HL-60/S4 treated with retinoic acid at 250 ng/mL for 4 days and 3 days (cell line): Measurements from ENCODE around the gene CEP41.

Experiments
- in situ Hi-C: fragments of 300-500 bp; cut with MboI; formaldehyde crosslinking; loops from 2 replicates; pipeline ENCODE4 v1.7.0; 2022; ENCODE audit warnings: low sequenced_read_pairs

Gene CEP41

GRCh38 chr7:130421684-130422083, 19.1 kb downstream of the CEP41 start:
- in situ Hi-C loops = no loop called here

DNA sequence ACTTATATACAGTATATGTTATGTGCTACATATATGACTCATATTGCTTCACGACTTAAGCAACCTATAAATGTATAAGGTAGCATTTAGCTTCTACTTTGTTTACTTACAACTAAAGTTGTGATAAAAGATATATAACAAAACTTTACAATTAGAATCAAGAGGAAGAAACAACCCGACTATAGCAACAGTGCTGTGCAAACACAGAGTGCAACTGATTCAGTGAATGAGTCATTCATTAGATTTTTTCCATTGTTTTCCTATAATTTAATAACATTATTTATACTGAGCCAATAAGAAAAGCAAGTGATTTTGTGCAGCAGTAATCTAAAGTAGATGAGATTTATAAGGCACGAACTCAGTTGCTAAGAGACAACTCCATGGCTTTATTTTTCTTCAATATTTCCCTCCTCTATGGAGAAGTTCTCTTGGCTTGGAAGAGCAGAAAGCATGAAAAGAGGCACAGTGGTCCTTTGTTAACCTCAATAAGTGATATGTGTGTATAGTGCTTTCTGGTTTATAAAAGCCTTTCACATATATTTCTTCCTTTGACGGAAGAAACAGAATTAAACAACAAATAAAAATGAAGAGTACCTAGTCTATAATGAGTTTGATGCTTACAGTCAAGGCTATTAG, 19.8 kb downstream of the CEP41 start:
- in situ Hi-C loops = no loop called here

- in situ Hi-C loops = no loop called here
Measured at GRCh38 chr7:130419658-130420057, 21.2 kb downstream of the CEP41 start.

DNA sequence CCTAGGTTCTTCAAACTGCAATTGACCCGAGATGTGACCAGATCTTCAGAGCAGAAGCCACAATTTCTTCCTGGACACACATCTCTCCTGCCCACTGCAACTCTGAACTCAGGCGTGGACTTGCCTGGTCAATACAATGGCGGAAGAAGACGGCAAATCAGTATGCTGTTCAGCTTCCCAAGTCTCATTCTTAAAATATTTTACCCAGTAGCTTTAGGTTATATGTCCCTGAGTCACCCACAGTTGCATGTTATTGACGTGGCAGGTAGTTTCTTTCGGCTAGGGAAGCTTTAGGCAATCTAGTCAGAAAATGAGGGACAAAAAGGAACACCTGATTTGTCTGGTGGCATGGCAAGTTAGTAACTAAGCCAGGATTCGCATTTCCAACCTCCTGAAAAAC, 22.5 kb downstream of the CEP41 start:
- in situ Hi-C loops = no loop called here

DNA sequence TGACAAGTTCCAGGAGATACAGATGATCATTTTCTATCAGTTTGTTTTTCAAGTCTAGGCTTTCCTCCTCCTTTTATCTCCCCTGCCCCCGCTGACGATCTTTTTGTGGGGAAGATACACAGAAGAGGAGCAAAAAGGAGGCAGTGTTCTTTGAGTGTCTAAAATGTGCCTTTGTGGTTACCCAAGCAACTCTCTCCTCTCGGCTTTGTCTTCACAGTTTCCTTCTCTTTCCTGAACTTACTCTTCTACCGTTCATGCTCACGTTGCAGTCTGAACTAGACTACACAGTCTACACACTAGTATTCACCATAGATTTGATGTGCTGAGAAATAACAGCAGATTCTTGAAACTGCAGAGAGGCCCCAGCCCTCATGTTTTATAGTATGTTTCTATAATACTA, 23.6 kb downstream of the CEP41 start:
- in situ Hi-C loops = no loop called here

- in situ Hi-C loops = no loop called here
Measured at GRCh38 chr7:130415006-130415405, 25.8 kb downstream of the CEP41 start.

GRCh38 chr7:130413201-130413600, 27.6 kb downstream of the CEP41 start:
- in situ Hi-C loops = no loop called here

GRCh38 chr7:130410868-130411541, 29.8 kb downstream of the CEP41 start:
- in situ Hi-C loops = no loop called here

DNA sequence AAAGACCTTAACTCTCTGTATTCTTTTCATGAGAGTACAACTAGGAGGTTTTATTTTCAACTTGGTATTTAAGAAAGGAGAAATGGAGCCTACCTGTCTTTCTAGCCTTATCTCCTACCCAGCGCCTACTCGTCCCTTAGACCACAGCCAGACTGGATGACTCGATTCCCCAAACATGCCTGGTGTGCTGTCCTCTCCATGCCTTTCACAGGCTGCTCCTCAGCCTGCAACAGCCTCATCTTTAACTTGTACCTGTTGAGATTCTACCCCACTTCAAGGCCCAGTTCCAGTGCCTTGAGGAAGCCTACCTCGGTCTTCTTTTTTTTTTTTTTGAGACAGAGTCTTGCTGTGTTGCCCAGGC, 31.1 kb downstream of the CEP41 start:
- in situ Hi-C loops = no loop called here

DNA sequence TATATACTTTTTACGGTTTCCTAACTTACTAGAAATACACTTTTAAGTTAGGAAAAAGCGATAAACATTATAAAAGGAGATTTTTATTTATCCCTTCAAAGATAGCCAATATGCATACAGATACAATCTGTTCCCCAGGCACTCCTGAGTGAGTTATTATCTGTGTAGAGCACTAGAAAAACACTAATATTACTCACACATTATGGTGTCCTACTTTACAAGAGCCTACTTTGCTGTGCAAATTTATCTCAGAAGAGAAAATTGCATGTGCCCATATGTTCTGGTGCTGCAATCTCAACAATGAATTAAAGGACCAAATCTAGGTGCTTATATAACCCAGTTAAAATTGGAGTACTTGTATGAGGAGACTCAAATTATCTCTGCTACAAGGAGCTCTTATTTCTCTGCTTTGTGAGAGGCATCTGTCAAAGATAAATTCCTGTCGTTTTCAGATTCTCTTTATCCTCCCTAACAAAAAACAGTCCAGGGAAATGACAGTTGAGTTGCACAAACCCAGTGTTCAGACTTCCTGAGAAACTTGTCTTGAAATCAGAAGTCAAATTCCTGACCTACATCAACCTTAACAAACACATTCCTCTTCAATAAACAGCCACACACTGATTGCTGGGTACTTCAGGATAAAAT, 31.6 kb downstream of the CEP41 start:
- in situ Hi-C loops = no loop called here

DNA sequence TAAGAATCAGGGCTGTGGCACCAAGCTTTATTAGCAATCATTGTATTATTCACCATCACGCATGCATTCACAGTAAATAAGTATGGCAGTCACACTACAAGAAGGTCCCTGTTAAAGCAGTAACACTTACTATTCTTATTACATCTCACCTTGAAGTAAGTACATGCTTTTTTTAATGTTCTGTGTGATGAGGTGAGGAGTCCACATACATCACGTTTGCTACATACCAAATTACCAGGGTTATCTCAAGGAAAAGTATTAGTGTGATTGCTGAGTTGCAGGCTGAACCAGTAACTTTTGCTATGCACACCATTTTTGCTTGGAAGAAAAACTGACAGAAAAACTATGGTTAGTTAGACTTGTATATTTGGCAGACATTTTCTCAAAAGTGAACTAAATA, 35.8 kb downstream of the CEP41 start:
- in situ Hi-C loops = no loop called here

GRCh38 chr7:130401578-130401977, 39.2 kb downstream of the CEP41 start:
- in situ Hi-C loops = no loop called here

DNA sequence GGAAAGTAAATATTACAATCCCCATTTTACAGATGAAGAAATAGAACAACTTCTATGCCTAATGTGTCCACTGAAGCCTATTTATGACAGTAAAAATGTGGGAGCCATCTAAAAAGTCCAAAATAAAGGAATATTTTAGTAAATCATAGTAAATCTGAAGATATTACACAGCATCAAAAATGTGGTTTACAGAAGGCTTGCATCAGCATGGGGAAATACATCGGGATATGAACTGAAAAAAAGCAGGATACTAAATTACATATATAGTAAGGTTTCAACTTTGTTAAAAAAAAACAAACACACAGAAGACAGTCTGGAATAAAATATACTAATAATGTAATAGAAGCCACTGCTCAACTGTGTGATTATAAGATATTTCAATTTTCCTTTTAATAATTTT, 39.7 kb downstream of the CEP41 start:
- in situ Hi-C loops = no loop called here

GRCh38 chr7:130400120-130400572, 40.7 kb downstream of the CEP41 start:
- in situ Hi-C loops = no loop called here

GRCh38 chr7:130398526-130399090, 42.2 kb downstream of the CEP41 start:
- in situ Hi-C loops = no loop called here

- in situ Hi-C loops = no loop called here
Measured at GRCh38 chr7:130397758-130398073, 43.1 kb downstream of the CEP41 start.

DNA sequence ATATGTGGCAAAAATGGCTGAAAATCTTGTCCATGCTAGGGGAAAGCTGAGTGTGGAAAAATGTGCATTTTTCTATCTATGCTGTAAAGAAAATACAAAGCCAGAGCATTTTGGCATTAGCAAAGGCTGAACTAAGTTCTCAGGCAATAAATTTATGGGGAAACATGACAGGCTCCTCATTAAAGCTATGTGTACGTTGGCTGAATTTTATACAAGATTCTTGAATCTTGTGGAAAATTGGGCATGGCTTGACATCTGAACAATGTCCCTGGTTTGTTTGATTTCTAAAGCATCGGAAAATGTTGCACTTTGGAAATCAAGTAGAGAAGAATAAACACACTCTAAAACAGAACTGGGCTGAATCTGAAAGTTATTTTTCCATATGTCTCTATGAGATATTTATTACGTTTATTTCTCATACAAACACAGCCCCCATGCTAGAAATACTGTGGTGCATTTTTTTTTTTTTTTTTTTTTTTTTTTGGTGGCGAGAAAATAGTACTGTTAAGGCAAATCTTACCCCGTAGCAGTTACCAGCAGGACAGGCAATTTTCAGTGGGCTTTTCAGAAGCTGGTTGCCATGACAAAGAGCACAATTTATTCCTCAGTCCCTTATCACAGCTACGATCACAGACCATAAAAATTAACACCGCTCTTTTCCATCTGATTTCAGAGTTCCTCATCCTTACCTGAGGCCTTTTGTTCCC, 43.6 kb downstream of the CEP41 start:
- in situ Hi-C loops = no loop called here

DNA sequence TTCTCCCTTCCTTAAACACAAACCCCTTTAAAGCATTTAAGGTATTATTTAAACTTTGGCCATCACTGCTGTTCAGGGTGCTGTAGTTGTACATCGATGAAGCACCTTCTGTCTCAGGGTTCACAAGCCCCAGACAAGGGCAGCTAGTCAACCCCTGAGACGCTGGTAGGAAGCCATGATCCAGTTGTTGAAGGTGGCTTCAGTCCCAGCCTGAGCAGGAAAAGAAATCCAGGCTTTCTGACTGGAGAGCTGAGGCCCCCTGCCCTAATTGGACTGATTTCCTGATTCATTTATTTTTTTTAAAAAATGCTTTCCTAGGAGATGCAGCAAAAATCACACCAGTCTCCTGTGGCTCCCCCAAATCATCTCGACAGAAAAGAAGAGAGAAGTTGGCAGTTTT, 44.7 kb downstream of the CEP41 start:
- in situ Hi-C loops = no loop called here

DNA sequence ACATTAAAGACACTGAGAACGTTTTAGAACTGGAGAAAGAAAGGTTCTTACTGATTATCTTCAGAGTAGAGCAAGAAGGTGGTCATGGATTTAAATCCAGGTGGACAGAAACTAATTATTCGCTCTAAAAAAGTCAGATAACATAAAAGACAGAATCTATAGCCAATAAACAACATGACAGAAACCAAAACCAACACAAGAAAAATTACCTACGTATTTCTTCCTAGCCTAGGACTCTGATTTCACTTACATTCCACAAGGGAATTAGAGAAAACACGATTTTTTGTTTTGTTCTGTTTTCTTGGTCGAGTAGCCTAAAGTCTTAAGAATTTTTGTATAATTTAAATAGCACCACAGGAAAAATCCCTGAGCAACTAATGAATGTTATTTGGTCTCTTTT, 45.4 kb downstream of the CEP41 start:
- in situ Hi-C loops = no loop called here

DNA sequence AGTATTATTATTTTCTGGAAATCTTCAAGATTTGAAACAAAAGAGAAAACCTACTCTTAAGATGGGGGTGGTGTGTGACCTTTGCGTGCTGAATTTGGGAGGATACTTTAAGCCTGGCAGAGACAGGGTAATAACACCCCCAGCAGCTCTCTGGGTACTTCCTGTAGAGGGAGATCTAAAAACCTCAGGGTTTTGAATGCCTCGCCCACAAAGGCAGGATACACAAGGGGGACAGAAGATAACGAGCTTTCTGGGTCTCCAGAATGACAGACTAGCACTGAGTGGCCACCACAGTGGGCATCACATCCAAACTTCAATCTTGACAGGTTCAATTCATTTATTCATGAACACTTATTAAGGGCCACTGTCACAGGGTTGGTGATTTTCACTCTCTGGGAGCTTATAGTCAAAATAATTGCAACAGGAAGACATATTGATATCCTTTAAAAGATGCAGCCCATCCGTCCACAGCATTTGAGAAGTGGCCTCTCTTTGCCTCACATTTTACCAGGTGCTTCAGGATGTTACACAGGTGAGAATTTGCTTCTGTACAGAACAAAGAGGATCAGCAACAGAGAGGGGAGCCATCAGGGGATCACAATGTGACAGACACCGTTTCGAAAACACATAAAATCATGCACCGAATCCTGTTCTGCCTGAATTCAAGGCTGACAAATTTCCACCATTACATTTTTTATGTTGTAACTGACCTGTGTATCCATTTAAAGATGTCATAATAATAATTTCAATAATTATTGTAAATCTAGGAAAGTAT, 46.2 kb downstream of the CEP41 start:
- in situ Hi-C loops = no loop called here
